Ovary (tissue), 3 donors: Measurements from ENCODE around the gene CFAP43.

ENCODE experiments used
- CTCF ChIP-seq, 3 donors: fragments of 450-650 bp in 2 of 3; fragments of 200-600 bp in 1 of 3; IDR thresholded peaks; one replicate each; pipeline versions ENCODE4 v1.5.1 to v1.8.0; 2016 to 2022; ENCODE audit warnings: antibody characterized with exemption in 3 of 3, mild to moderate bottlenecking in 1 of 3
- EP300 ChIP-seq: sonication (generic); formaldehyde crosslinking; IDR thresholded peaks from one replicate; pipeline ENCODE4 v1.6.1; 2017; ENCODE audit warnings: antibody characterized with exemption
- POLR2A ChIP-seq: fragments of 450-650 bp; IDR thresholded peaks from one replicate; pipeline ENCODE4 v1.6.1; 2017; ENCODE audit warnings: antibody characterized with exemption, mild to moderate bottlenecking, moderate library complexity
- donor health status: DM: no; HTN: no; CAD: no.

GRCh38 chr10:104103956-104104355 lies 128.2 kb downstream of the CFAP43 start:
- TF ChIP-seq CTCF (IDR thresholded peaks at IDR 0.05) (no peak), EP300 (no peak), POLR2A (no peak)
